Dendritic cell treated with granulocyte-macrophage colony-stimulating factor and Interleukin-4, amounts not matched to agents 40 ng/mL and 50 ng/mL, for 4 days (primary cell): ENCODE results near the gene MUC4.
"Not testable (repeated sequence)": the region's sequence is repeated elsewhere in the genome, so short reads cannot be mapped to it uniquely, and the experiment has no call there.

Experiments
- H3K27ac Mint-ChIP-seq: one replicate; pipeline ENCODE4 v1.8.0; 2022; ENCODE audit warnings: mild to moderate bottlenecking, mixed read lengths
- H3K27me3 Mint-ChIP-seq: one replicate; pipeline ENCODE4 v1.8.0; 2022; ENCODE audit warnings: mild to moderate bottlenecking, mixed read lengths
- H3K36me3 Mint-ChIP-seq: one replicate; pipeline ENCODE4 v1.8.0; 2022; ENCODE audit warnings: low read depth, mixed read lengths
- H3K4me1 Mint-ChIP-seq: one replicate; pipeline ENCODE4 v1.8.0; 2022; ENCODE audit warnings: low read depth, mixed read lengths
- H3K4me3 Mint-ChIP-seq: one replicate; pipeline ENCODE4 v1.8.0; 2022; ENCODE audit warnings: mild to moderate bottlenecking, moderate library complexity, mixed read lengths
- H3K9me3 Mint-ChIP-seq: one replicate; pipeline ENCODE4 v1.8.0; 2022; ENCODE audit warnings: mixed read lengths
- intact Hi-C: fragments of 100-400 bp; cut with micrococcal nuclease; formaldehyde crosslinking; loops from one replicate; pipeline ENCODE4 v1.15.0; 2022

The MUC4 gene

GRCh38 chr3:195825191-195825588 lies 13.5 kb upstream of the MUC4 start:
- H3K9me3 Mint-ChIP-seq: no peaks in the 10 kb centered on the region
- intact Hi-C loops: no loop called here

GRCh38 chr3:195824425-195825190 lies 12.9 kb upstream of the MUC4 start:
- intact Hi-C loops, H3K36me3 Mint-ChIP-seq, H3K4me3 Mint-ChIP-seq, H3K27ac Mint-ChIP-seq, H3K4me1 Mint-ChIP-seq, H3K9me3 Mint-ChIP-seq: not testable (repeated sequence)
- peaks cover 18% of the 10 kb centered on the region for H3K27me3 Mint-ChIP-seq

More at GRCh38 chr3:195825191-195825588, 13.5 kb upstream of the MUC4 start:
- H3K4me1 Mint-ChIP-seq: no peaks in the 10 kb centered on the region
- no peaks in the 10 kb centered on the region for H3K36me3 Mint-ChIP-seq
- H3K27me3 Mint-ChIP-seq: peaks cover 18% of the 10 kb centered on the region
- H3K27ac Mint-ChIP-seq: no peak overlapping the region
- H3K4me3 Mint-ChIP-seq: no peak overlapping the region

- Mint-ChIP-seq H3K4me1 (no peaks in the 10 kb centered on the region), H3K4me3 (no peak overlapping the region), H3K36me3 (no peaks in the 10 kb centered on the region), H3K27me3 (peaks cover 18% of the 10 kb centered on the region), H3K27ac (no peak overlapping the region), H3K9me3 (no peaks in the 10 kb centered on the region)
- intact Hi-C loops: no loop called here
Observed at GRCh38 chr3:195823999-195824398, 12.3 kb upstream of the MUC4 start.

GRCh38 chr3:195823280-195823679 lies 11.6 kb upstream of the MUC4 start:
- Mint-ChIP-seq H3K36me3 (no peaks in the 10 kb centered on the region), H3K4me3 (no peak overlapping the region), H3K27me3 (peaks cover 18% of the 10 kb centered on the region), H3K9me3 (no peaks in the 10 kb centered on the region), H3K4me1 (no peaks in the 10 kb centered on the region), H3K27ac (no peak overlapping the region)
- intact Hi-C loops: no loop called here

- intact Hi-C loops: no loop called here
- Mint-ChIP-seq H3K27me3 (peaks cover 18% of the 10 kb centered on the region), H3K36me3 (no peaks in the 10 kb centered on the region), H3K4me3 (no peak overlapping the region), H3K27ac (no peak overlapping the region), H3K4me1 (no peaks in the 10 kb centered on the region), H3K9me3 (no peaks in the 10 kb centered on the region)
Observed at GRCh38 chr3:195822131-195822696, 10.5 kb upstream of the MUC4 start.

- Mint-ChIP-seq H3K4me3 (no peak overlapping the region), H3K9me3 (no peaks in the 10 kb centered on the region), H3K36me3 (no peaks in the 10 kb centered on the region), H3K27ac (no peak overlapping the region), H3K27me3 (peaks cover 18% of the 10 kb centered on the region), H3K4me1 (no peaks in the 10 kb centered on the region)
- intact Hi-C loops: no loop called here
Observed at GRCh38 chr3:195821403-195822130, 9.8 kb upstream of the MUC4 start.

GRCh38 chr3:195820901-195821300 lies 9.2 kb upstream of the MUC4 start:
- Mint-ChIP-seq H3K9me3 (no peaks in the 10 kb centered on the region), H3K4me1 (no peaks in the 10 kb centered on the region), H3K27ac (no peak overlapping the region), H3K4me3 (no peak overlapping the region), H3K36me3 (no peaks in the 10 kb centered on the region), H3K27me3 (peaks cover 18% of the 10 kb centered on the region)
- intact Hi-C loops: no loop called here

- Mint-ChIP-seq H3K9me3 (no peaks in the 10 kb centered on the region), H3K4me1 (no peaks in the 10 kb centered on the region), H3K27ac (no peak overlapping the region), H3K27me3 (peaks cover 18% of the 10 kb centered on the region), H3K36me3 (no peaks in the 10 kb centered on the region), H3K4me3 (no peak overlapping the region)
- intact Hi-C loops: no loop called here
Observed at GRCh38 chr3:195820186-195820585, 8.5 kb upstream of the MUC4 start.

- Mint-ChIP-seq H3K4me1 (no peaks in the 10 kb centered on the region), H3K27me3 (peaks cover 10% of the 10 kb centered on the region), H3K36me3 (no peaks in the 10 kb centered on the region), H3K9me3 (no peaks in the 10 kb centered on the region), H3K27ac (no peak overlapping the region), H3K4me3 (no peak overlapping the region)
- intact Hi-C loops: no loop called here
Observed at GRCh38 chr3:195818301-195818700, 6.6 kb upstream of the MUC4 start.

- H3K4me1 Mint-ChIP-seq: no peaks in the 10 kb centered on the region
- no peaks in the 10 kb centered on the region for H3K9me3 Mint-ChIP-seq
- intact Hi-C loops: no loop called here
- no peaks in the 10 kb centered on the region for H3K36me3 Mint-ChIP-seq
- no peak overlapping the region for H3K4me3 Mint-ChIP-seq
- peaks cover 7% of the 10 kb centered on the region for H3K27me3 Mint-ChIP-seq
- no peak overlapping the region for H3K27ac Mint-ChIP-seq
Observed at GRCh38 chr3:195817578-195818135, 5.9 kb upstream of the MUC4 start.

- H3K4me1 Mint-ChIP-seq, H3K27me3 Mint-ChIP-seq, intact Hi-C loops, H3K27ac Mint-ChIP-seq, H3K36me3 Mint-ChIP-seq, H3K9me3 Mint-ChIP-seq, H3K4me3 Mint-ChIP-seq: not testable (repeated sequence)
Observed at GRCh38 chr3:195816276-195816913, 4.7 kb upstream of the MUC4 start.

- intact Hi-C loops: no loop called here
- H3K27me3 Mint-ChIP-seq: peaks cover 8% of the 10 kb centered on the region
- no peaks in the 10 kb centered on the region for H3K4me1 Mint-ChIP-seq
- H3K9me3 Mint-ChIP-seq: no peaks in the 10 kb centered on the region
- H3K27ac Mint-ChIP-seq: no peak overlapping the region
- H3K36me3 Mint-ChIP-seq: no peaks in the 10 kb centered on the region
- no peak overlapping the region for H3K4me3 Mint-ChIP-seq
Observed at GRCh38 chr3:195815169-195815771, 3.5 kb upstream of the MUC4 start.

GRCh38 chr3:195813916-195814640 lies 2.3 kb upstream of the MUC4 start:
- Mint-ChIP-seq H3K27me3 (peaks cover 8% of the 10 kb centered on the region), H3K27ac (no peak overlapping the region), H3K4me3 (no peak overlapping the region), H3K9me3 (no peaks in the 10 kb centered on the region), H3K36me3 (no peaks in the 10 kb centered on the region), H3K4me1 (no peaks in the 10 kb centered on the region)
- intact Hi-C loops: no loop called here
